ENCODE results near the gene RIMS1.

The RIMS1 gene

GRCh38 chr6:72367439-72367838 is 481.1 kb downstream of the RIMS1 start:
- no peak for DNase-seq

GRCh38 chr6:72371473-72371872 is 485.1 kb downstream of the RIMS1 start:
- no peak for DNase-seq

GRCh38 chr6:72374172-72374571 is 487.8 kb downstream of the RIMS1 start:
- no peak for DNase-seq

- no peak for DNase-seq
These were observed 488.5 kb downstream of the RIMS1 start for GRCh38 chr6:72374857-72375256.

- DNase-seq: no peak
These were observed 490.4 kb downstream of the RIMS1 start for GRCh38 chr6:72376736-72377135.

GRCh38 chr6:72381076-72381475 is 494.7 kb downstream of the RIMS1 start:
- no peak for DNase-seq

- no peak for DNase-seq
These were observed 496.5 kb downstream of the RIMS1 start for GRCh38 chr6:72382602-72383529.

- DNase-seq: no peak
These were observed 500.0 kb downstream of the RIMS1 start for GRCh38 chr6:72386324-72386723.

- no peak for DNase-seq
These were observed 503.3 kb downstream of the RIMS1 start for GRCh38 chr6:72389698-72390097.

- DNase-seq: no peak
These were observed 504.2 kb downstream of the RIMS1 start for GRCh38 chr6:72390548-72390947.

GRCh38 chr6:72401865-72402264 is 515.5 kb downstream of the RIMS1 start:
- no peak for DNase-seq

GRCh38 chr6:72403413-72403812 is 517.1 kb downstream of the RIMS1 start:
- no peak for DNase-seq

- DNase-seq: no peak
These were observed 520.2 kb downstream of the RIMS1 start for GRCh38 chr6:72406517-72406916.

- DNase-seq: no peak
These were observed 524.4 kb downstream of the RIMS1 start for GRCh38 chr6:72410769-72411168.

- DNase-seq: peak; percentile 43 to 75
These were observed 525.7 kb downstream of the RIMS1 start for GRCh38 chr6:72411872-72412708.

GRCh38 chr6:72412709-72413044 is 526.3 kb downstream of the RIMS1 start:
- DNase-seq: no peak

GRCh38 chr6:72413884-72414283 is 527.5 kb downstream of the RIMS1 start:
- DNase-seq: no peak

GRCh38 chr6:72414657-72415056 is 528.3 kb downstream of the RIMS1 start:
- no peak for DNase-seq

GRCh38 chr6:72416744-72417465 is 530.6 kb downstream of the RIMS1 start:
- DNase-seq: no peak

GRCh38 chr6:72417759-72418158 is 531.4 kb downstream of the RIMS1 start:
- DNase-seq: no peak

GRCh38 chr6:72418495-72418894 is 532.1 kb downstream of the RIMS1 start:
- no peak for DNase-seq

- DNase-seq: no peak
These were observed 533.6 kb downstream of the RIMS1 start for GRCh38 chr6:72419966-72420365.

- no peak for DNase-seq
These were observed 534.1 kb downstream of the RIMS1 start for GRCh38 chr6:72420409-72420808.
